Activated CD4-positive, alpha-beta T cell treated with anti-CD3 and anti-CD28 coated beads, Interleukin-2, amount 50 U/mL, for 48 hours (primary cell): ENCODE results near the gene PIK3R2.

Source experiments
- DNase-seq, 2 experiments: peaks; one replicate each; pipeline ENCODE4 v3.0.0-alpha.2; 2020

PIK3R2 gene

GRCh38 chr19:18174983-18175382 is 22.0 kb downstream of the PIK3R2 start:
- DNase-seq: no peak

- DNase-seq: no peak
Measured at GRCh38 chr19:18176367-18177310, 23.7 kb downstream of the PIK3R2 start.

DNA sequence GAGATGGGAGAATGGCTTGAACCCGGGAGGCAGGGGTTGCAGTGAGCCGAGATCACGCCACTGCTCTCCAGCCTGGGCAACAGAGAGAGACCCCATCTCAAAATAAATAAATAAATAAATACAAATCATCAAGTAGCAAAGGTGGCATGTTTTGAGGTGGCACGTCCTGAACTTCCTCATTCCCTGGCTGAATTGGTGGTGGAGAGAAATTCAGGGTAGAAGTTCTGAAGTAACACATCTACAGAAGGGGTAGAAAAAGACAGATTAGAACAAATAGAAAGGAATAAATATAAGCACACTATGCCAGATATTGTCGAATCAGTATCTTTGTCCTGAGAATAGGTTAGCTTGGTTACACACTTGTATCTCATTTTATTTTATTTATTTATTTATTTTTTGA is 27.0 kb downstream of the PIK3R2 start:
- DNase-seq: no peak

DNA sequence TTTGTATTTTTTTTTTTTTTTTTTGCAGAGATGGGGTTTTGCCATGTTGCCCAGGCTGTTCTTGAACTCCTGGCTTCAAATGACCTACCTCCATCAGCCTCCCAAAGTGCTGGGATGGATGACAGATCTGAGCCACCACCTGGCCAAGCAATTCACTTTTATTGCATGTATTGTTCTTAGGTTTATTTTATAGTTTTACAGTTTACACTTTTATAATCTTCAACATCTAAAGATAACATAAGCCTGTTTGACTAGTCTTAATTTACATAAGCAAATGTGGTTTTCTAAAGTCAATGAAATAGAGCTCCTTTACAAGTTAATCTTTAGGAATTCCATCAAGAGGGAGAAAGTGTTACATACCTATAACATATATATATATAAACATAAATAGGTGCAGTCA is 30.6 kb downstream of the PIK3R2 start:
- DNase-seq: no peak

DNA sequence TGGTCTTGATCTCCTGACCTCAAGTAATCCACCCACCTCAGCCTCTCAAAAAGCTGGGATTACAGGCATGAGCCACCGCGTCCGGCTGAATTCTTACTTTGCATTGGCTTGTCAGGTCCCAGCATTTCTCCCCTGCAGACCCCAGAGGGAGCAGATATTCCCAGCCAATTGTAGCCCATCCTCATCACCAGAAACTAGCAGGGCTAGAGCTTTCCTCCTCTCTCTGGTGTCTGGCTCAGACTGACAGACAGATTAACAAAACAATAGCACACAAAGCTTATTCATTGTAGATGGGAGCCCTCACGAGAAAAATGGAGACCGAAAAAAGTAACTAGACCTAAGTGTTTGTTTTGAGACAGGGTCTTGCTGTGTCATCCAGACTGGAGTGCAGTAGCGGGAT is 32.6 kb downstream of the PIK3R2 start:
- DNase-seq: no peak

- no peak for DNase-seq
Measured at GRCh38 chr19:18190278-18190677, 37.3 kb downstream of the PIK3R2 start.

GRCh38 chr19:18191640-18192062 is 38.7 kb downstream of the PIK3R2 start:
- no peak for DNase-seq

- DNase-seq: peak; percentile 98 to 99
Measured at GRCh38 chr19:18192673-18193387, 39.9 kb downstream of the PIK3R2 start, which contains the start of gene MPV17L2. Gene MPV17L2 (plus strand): TSS chr19:18193218. CDS start chr19:18193282, 64 bp downstream.

DNA sequence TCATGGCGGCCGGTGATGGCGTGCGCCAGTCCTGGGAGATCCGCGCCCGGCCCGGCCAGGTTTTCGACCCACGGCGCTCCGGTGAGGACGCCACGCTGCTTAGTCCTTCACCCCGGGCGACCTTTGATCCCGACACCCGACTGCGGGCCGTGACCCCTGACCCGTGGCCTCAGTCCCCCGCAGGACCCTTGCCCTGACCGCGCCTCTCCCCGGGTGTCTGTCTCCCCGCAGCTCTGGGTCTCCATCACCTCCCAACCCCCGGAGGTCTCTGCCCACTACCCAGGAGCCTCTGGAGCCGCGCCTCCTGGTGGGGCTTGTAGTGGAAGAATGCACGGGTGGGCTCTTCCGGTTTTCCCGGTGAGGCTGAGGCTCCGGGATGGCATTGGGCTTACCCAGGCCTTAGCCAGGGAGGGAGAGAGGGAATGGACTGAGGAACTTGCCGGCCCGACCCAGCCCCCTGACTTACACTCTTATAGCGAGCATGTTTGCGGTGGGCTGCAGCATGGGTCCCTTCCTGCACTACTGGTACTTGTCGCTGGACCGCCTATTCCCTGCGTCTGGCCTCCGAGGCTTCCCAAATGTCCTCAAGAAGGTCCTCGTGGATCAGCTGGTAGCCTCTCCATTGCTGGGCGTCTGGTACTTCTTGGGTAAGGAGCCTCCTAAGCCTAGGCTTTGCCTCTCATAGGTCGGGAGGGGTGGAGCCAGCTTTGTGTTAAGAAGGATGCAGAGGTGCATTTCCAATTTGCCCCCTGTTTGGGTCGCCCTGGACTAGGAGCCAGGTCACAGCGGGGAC is 40.6 kb downstream of the PIK3R2 start:
- no peak for DNase-seq

- no peak for DNase-seq
Measured at GRCh38 chr19:18194181-18194530, 41.2 kb downstream of the PIK3R2 start.

DNA sequence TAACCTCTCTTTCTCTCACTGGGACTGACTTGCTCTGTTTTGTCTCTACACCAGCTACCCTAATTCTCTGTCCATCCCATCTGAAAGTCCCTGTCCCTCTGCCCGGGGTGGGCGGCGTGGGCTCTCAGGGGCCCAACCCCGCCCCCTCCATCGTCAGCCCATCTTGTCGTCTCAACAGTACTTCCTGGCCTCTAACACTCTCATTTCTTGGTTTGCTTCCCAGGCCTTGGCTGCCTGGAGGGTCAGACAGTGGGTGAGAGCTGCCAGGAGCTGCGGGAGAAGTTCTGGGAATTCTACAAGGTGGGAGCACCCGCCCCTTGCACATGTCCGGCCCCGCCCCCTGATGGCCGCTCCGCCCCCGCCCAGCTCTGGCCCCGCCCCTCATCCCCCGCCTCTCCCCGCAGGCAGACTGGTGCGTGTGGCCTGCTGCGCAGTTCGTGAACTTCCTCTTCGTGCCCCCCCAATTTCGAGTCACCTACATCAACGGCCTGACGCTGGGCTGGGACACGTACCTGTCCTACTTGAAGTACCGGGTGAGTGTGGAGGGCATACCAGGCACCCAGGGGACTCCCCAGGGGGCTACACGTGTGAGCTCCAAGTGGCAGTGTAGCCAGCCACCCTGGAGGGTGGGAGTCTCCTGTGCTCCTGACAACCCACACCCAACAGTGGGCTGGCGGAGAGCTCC is 41.7 kb downstream of the PIK3R2 start:
- peak; percentile 27 to 32 for DNase-seq

GRCh38 chr19:18196511-18196845 is 43.5 kb downstream of the PIK3R2 start:
- no peak for DNase-seq

- DNase-seq: no peak
Measured at GRCh38 chr19:18197306-18197705, 44.3 kb downstream of the PIK3R2 start.

DNA sequence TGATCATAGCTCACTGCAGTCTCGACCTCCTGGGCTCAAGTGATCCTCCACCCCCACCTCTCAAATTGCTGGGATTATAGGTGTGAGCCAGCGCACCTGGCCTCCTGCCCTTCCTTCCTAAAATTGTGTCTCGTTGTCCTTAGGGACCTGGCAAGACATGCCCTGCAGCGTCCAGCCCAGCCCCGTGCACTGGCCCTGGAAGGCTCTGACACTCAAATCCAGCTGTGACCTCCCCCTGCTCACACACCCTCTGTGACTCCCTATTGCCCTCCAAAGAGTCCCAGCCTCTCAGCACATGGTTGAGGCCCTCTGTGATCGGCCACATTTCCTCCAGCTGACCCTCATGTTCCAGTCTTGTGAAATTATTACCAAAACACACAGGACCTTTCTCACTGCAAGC is 45.0 kb downstream of the PIK3R2 start:
- no peak for DNase-seq

- no peak for DNase-seq
Measured at GRCh38 chr19:18198374-18198773, 45.4 kb downstream of the PIK3R2 start.

DNA sequence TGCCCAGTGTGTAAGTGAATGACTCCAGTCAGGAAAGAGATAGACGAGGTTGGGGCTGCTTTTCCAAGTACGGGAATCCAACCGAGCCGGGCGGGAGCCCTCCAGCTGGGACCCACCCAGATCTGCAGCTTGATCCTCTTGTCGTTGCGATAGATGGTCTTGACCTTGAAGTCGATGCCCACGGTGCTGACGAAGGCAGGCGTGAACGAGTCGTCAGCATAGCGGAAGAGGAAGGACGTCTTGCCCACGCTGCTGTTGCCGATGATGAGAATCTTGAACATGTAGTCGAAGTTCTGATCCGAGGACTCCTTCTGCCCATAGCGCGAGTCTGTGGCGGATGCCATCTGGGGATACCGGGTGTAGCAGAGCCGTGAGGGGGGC is 49.4 kb downstream of the PIK3R2 start:
- DNase-seq: no peak

DNA sequence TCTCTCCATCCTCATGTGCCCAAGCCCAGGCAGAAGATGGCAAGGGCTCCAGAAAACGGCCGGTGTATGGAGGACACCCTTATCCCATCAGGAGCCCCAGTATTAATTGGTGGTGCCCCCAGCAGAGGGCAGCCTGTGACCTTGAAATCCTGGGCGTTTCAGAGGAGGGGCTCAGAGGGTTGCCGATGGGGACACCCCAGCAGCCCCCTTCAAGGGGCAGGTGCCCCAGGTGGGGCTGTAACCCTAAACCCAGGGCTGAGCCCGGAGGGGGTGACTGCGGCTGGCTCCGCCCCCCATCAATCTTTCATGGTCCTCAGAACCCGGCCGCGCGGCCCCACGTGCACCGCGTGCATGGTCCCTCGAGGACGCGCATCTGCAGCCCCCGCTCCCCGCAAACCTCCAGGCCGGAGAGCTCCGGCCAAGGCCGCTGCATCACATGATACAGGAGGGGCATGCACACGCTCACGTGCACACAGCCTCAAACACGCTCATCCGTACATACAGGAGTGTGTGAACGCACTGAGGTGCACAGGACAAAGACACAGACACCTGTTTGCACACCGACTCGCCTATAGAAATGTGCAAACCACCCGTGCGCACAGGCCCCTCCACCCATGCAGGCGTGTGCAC is 49.9 kb downstream of the PIK3R2 start:
- DNase-seq: peak; percentile 19 to 36

GRCh38 chr19:18203408-18203862 is 50.5 kb downstream of the PIK3R2 start:
- peak; percentile 47 to 50 for DNase-seq

- DNase-seq: peak; percentile 100
Measured at GRCh38 chr19:18203863-18204393, 51.0 kb downstream of the PIK3R2 start, which contains the start of gene RAB3A. Gene RAB3A (minus strand): TSS chr19:18204042. CDS start chr19:18202740, 1,302 bp downstream.

DNA sequence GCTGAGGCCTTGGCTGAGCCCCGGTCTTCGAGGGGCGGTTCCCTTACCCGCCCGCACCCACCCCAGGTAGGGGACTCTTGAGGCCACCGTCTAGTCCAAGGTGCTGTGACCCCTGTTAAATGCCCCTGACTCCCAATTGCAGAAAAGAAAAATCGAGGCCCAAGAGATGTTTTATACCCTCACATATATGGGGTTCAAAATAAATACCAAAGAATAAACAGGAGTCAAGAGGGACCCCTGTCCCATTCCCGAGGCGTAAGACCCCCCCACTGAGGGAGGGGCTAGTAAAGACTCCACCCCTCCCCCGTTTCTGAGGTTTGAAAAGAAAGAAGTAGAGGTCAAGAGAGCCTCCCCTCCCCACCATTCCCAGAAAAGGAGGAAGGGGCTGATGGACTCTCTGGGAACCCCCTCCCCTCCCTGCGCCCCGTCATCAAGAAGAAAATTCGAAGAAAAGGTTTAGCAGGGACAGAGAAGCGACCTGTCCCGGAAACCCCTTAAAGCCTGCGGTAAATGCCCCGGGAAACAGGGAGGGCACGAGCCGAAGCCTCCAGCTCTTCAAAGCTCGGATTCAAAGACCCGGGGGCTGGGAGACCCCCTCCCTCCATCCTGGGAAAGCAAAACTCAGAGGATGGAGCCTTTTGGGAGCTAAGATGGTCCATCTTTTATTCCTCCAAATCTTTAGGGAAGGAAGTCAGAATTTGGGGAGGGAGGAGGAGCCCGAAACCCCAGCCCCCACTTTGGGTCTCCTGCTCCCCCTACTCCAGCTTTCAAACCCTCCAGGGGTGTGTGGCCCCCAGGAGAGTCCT is 51.6 kb downstream of the PIK3R2 start:
- DNase-seq: peak; percentile 53 to 64
